ENCODE measurements around the gene WRNIP1.

Gene WRNIP1

GRCh38 chr6:2725364-2725988 lies 39.7 kb upstream of the WRNIP1 start:
- no peak for DNase-seq (ENCODE audit: low read depth)
- TF ChIP-seq, protein P1, sequence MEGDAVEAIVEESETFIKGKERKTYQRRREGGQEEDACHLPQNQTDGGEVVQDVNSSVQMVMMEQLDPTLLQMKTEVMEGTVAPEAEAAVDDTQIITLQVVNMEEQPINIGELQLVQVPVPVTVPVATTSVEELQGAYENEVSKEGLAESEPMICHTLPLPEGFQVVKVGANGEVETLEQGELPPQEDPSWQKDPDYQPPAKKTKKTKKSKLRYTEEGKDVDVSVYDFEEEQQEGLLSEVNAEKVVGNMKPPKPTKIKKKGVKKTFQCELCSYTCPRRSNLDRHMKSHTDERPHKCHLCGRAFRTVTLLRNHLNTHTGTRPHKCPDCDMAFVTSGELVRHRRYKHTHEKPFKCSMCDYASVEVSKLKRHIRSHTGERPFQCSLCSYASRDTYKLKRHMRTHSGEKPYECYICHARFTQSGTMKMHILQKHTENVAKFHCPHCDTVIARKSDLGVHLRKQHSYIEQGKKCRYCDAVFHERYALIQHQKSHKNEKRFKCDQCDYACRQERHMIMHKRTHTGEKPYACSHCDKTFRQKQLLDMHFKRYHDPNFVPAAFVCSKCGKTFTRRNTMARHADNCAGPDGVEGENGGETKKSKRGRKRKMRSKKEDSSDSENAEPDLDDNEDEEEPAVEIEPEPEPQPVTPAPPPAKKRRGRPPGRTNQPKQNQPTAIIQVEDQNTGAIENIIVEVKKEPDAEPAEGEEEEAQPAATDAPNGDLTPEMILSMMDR (conservative IDR thresholded peaks at IDR 0.05; ENCODE audit: control insufficient read depth, insufficient read depth, low read depth, low read length), result no peak
- H3K4me3 ChIP-seq (ENCODE audit: control insufficient read depth, low read depth, low read length), result no peak overlapping the region

DNA sequence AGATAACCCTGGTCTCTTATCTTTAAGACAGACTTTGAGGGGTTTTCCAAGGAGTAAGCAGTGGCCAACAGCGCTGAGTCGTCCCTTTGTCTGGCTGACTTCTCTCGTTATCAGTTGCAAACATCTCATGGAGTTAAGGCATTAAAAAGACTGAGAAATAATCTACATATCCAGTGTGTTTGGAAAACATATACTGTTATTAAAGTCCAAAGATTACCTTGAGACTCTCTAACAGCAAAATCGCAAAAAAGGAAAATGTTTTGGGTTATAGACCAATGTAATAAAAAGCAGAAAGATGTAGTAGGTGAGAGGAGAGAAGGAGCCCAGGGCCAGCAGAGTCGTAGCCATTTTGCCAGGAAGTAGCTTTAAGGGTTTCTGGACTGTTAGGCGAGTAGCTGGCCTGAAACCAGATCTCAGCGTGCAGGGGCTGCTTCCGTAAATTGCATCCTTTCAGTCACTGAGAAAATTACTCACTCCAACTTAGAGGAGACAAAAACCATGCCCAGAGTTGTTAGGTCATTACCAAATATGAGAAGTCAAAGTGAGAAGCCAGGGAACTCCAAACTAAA lies 39.1 kb upstream of the WRNIP1 start:
- peak; percentile 74 for DNase-seq (ENCODE audit: low read depth)
- TF ChIP-seq, protein P1 (conservative IDR thresholded peaks at IDR 0.05; ENCODE audit: control insufficient read depth, insufficient read depth, low read depth, low read length), result no peak
- H3K4me3 ChIP-seq (ENCODE audit: control insufficient read depth, low read depth, low read length), result no peak overlapping the region

- no peak overlapping the region for H3K4me3 ChIP-seq (ENCODE audit: control insufficient read depth, low read depth, low read length)
- DNase-seq (ENCODE audit: low read depth), result no peak
- TF ChIP-seq, protein P1 (conservative IDR thresholded peaks at IDR 0.05; ENCODE audit: control insufficient read depth, insufficient read depth, low read depth, low read length), result no peak
These were observed 35.3 kb upstream of the WRNIP1 start for GRCh38 chr6:2729921-2730320.

DNA sequence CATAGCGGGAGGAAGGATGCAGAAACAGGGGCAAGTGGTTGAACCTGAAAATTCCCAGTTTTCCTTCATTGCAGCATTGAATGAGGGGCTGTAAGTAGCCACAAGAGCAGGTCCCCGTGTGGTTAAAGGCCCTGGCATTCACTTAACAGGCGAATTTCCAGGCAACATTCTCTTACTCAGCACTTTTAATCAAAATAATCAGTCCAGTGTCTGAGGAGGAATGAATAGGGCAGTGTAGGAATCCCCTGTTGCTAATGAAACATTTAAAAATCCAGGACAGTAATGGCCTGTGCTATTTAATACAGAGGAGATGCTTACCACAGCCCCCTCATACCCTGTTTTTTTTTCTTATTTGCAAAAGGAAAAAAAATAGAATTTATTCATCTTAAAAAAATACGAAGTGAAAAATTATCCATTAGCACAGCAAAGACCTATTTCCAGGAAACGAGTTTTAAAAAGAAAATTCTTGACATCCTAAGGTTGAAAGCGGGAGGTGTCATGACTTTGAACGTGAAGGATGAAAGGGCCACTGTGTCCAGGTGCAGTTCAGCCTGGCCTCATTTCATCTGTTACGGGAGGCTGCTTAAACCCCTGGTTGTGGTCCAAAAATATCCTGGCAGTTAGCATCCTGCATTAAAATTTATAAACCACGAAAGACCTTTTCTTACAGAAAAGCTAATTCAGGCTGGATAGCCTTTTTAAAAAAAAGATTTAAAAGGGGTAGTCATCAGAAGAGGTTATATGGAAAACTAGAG lies 34.7 kb upstream of the WRNIP1 start:
- TF ChIP-seq, protein P1 (conservative IDR thresholded peaks at IDR 0.05; ENCODE audit: control insufficient read depth, insufficient read depth, low read depth, low read length), result no peak
- DNase-seq (ENCODE audit: low read depth), result no peak

GRCh38 chr6:2731281-2731909 lies 33.8 kb upstream of the WRNIP1 start:
- no peak for DNase-seq (ENCODE audit: low read depth)
- TF ChIP-seq, protein P1 (conservative IDR thresholded peaks at IDR 0.05; ENCODE audit: control insufficient read depth, insufficient read depth, low read depth, low read length), result no peak
- no peak overlapping the region for H3K4me3 ChIP-seq (ENCODE audit: control insufficient read depth, low read depth, low read length)

More for the DNA sequence above, 34.7 kb upstream of the WRNIP1 start:
- H3K4me3 ChIP-seq (ENCODE audit: control insufficient read depth, low read depth, low read length), result no peak overlapping the region

DNA sequence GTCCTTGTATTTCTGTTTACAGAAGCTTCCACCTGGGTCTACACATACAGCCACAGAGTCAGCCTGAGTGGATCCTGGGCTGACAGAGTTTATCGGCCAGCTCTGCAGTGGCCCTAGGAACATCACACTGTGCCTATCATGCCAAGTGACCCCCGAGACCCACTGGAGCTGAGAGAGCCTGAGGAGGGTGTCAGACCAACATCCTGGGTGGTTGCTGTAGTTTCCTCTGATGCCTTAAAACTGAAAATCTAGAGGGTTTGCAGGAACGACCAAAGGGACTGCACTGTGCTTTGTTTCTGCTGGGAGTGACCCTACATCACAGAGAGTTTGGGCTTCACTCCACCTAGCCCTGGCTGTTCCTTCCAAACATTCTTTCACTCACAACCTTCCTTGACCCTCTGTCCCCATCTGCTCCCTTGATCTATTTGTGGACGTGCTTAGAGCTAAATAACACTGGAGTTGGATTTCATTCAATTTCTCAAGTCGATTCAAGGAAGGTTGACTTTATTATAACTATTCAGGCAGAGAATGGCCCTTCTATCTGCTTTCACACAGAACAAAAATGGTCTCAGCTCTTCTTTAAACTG lies 32.6 kb upstream of the WRNIP1 start:
- H3K4me3 ChIP-seq (ENCODE audit: control insufficient read depth, low read depth, low read length), result no peak overlapping the region
- DNase-seq (ENCODE audit: low read depth), result no peak
- TF ChIP-seq, protein P1 (conservative IDR thresholded peaks at IDR 0.05; ENCODE audit: control insufficient read depth, insufficient read depth, low read depth, low read length), result no peak
